ENCODE measurements around the gene ACY1.

DNA sequence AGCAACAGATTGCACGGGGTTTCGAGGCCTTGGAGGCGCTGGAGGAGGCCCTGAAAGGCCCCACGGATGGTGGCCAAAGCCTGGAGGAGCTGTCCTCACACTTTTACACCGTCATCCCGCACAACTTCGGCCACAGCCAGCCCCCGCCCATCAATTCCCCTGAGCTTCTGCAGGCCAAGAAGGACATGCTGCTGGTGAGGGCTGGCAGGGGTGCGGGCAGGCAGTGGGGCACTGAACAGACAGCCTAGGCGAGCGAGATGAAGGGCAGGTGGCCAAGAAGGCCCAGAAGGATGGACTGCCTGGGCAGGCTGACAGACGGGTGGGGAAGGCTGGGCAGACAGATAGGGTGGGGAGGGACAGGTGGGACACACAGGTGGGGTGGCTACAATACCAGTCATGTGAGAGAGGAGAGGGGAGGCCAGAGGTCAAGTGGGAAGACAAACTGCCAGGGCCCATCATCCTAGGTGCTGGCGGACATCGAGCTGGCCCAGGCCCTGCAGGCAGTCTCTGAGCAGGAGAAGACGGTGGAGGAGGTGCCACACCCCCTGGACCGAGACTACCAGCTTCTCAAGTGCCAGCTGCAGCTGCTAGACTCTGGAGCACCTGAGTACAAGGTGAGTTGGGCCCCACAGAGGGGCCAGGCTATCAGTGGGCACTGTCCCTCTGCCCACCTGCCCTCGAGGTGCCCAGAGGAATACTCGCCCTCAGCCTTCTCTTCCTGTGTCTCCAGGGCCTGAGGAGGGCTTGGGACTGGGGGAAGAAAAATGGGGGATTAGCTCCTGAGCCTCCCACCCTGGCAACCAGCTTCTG lies 38.1 kb upstream of the ACY1 start:
- no peak for TF ChIP-seq CTCF (optimal IDR thresholded peaks at IDR 0.05 in 1 of 3, IDR thresholded peaks at IDR 0.05 in 1 of 3, conservative IDR thresholded peaks at IDR 0.05 in 1 of 3; ENCODE audit: extremely low read depth in 1 of 3, insufficient read depth in 2 of 3, low read length in 3 of 3)
- TF ChIP-seq EZH2 (IDR thresholded peaks at IDR 0.05; ENCODE audit: low read length) = no peak
